ENCODE data around the gene EBLN1. TPM values are rescaled to one million over a fixed set of nuclear protein-coding genes. Genes with fewer than 3 reads are reported as not detected.
A peak's percentile ranks its signal among the peaks of the same experiment; 100 is the strongest.
"Not testable (repeated sequence)": the region's sequence is repeated elsewhere in the genome, so short reads cannot be mapped to it uniquely, and the experiment has no call there.

Gene EBLN1
- total RNA-seq, 1 experiment from 2014 or later: not detected

GRCh38 chr10:22218448-22218847 lies 633 bp upstream of the EBLN1 start:
- Mint-ChIP-seq H3K4me1 (no peaks in the 10 kb centered on the region), H3K9me3 (0 out of 2 replicates have a peak, but pooled peaks cover 3% of the 10 kb centered on the region), H3K27me3 (ENCODE audit: low read depth) (no peaks in the 10 kb centered on the region), H3K27ac (no peak overlapping the region), H3K4me3 (no peak overlapping the region), H3K36me3 (no peaks in the 10 kb centered on the region)
- ATAC-seq: peak; percentile 91
- TF ChIP-seq IRF2 (CRISPR knock-in tag; IDR thresholded peaks at IDR 0.05; ENCODE audit: borderline replicate concordance, low read depth) (no peak), AFF4 (CRISPR knock-in tag; IDR thresholded peaks at IDR 0.05; ENCODE audit: borderline replicate concordance) (no peak), ETV6 (CRISPR knock-in tag; IDR thresholded peaks at IDR 0.05) (no peak), IRF1 (CRISPR knock-in tag; IDR thresholded peaks at IDR 0.05) (no peak), JAZF1 (CRISPR knock-in tag; IDR thresholded peaks at IDR 0.05) (no peak), ESRRA (CRISPR knock-in tag; IDR thresholded peaks at IDR 0.05; ENCODE audit: borderline replicate concordance) (no peak)
- ChIA-PET CTCF (interaction anchor here (0.8 to 1.2 kb wide), 3 partner anchors 9 to 221 kb away, joined by 3 to 6 read pairs (median 3); no protein-coding TSS in a partner anchor), POLR2A (no interaction called here)
- DNase-seq (ENCODE audit: low spot score): peak; percentile 35

DNA sequence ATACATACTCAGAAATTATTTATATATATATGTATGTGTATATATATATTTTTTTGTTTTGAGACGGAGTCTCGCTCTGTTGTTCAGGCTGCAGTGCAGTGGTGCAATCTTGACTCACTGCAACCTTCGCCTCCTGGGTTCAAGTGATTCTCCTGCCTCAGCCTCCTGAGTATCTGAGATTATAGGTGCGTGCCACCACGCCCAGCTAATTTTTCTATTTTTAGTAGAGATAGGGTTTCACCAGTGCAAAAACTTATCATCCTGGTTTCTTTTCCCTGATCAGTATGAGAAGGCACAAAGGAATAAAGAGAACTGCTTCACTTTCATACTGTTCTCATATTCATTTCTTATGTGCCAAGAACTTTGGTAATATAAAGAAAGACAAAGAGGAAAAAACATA lies 731 bp downstream of the EBLN1 start:
- H3K27me3 Mint-ChIP-seq (ENCODE audit: low read depth); CTCF ChIA-PET; H3K4me3 Mint-ChIP-seq; H3K9me3 Mint-ChIP-seq; DNase-seq (ENCODE audit: low spot score); H3K36me3 Mint-ChIP-seq; H3K27ac Mint-ChIP-seq; POLR2A ChIA-PET; ATAC-seq; H3K4me1 Mint-ChIP-seq: not testable (repeated sequence)

DNA sequence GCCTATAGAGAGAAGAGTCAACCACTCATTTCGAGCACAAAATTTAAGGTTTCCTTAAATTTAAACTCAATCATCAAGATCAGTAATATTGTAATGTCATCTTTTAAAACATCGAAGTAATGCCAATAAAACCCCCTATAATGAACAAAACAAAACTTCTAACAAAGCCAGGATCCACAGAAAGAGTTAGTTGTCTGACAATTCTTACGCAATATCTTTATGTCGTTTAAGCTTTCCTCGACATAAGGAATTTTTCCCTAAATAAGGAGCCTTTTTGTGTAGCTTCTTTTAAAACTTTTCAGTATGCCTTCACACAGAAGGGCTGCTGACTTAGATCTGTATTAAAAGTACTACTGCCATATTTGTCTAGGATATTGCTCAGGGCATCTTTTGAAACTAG lies 7.5 kb downstream of the EBLN1 start:
- DNase-seq (ENCODE audit: low spot score) (no peak), ATAC-seq (no peak)
- POLR2A ChIA-PET: no interaction called here
- CTCF ChIA-PET: no interaction called here
- no peak overlapping the region for H3K27ac Mint-ChIP-seq
- no peak overlapping the region for H3K4me3 Mint-ChIP-seq
- H3K9me3 Mint-ChIP-seq: no peaks in the 10 kb centered on the region
- TF ChIP-seq NFE2L1 (CRISPR knock-in tag; IDR thresholded peaks at IDR 0.05): no peak
- TF ChIP-seq, protein P1, sequence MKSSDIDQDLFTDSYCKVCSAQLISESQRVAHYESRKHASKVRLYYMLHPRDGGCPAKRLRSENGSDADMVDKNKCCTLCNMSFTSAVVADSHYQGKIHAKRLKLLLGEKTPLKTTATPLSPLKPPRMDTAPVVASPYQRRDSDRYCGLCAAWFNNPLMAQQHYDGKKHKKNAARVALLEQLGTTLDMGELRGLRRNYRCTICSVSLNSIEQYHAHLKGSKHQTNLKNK (CRISPR knock-in tag; IDR thresholded peaks at IDR 0.05): no peak
- TF ChIP-seq ZNF263 (CRISPR knock-in tag; IDR thresholded peaks at IDR 0.05; ENCODE audit: low read depth): no peak
- no peak for TF ChIP-seq MXD4 (CRISPR knock-in tag; IDR thresholded peaks at IDR 0.05; ENCODE audit: borderline replicate concordance)
- TF ChIP-seq, protein P2, sequence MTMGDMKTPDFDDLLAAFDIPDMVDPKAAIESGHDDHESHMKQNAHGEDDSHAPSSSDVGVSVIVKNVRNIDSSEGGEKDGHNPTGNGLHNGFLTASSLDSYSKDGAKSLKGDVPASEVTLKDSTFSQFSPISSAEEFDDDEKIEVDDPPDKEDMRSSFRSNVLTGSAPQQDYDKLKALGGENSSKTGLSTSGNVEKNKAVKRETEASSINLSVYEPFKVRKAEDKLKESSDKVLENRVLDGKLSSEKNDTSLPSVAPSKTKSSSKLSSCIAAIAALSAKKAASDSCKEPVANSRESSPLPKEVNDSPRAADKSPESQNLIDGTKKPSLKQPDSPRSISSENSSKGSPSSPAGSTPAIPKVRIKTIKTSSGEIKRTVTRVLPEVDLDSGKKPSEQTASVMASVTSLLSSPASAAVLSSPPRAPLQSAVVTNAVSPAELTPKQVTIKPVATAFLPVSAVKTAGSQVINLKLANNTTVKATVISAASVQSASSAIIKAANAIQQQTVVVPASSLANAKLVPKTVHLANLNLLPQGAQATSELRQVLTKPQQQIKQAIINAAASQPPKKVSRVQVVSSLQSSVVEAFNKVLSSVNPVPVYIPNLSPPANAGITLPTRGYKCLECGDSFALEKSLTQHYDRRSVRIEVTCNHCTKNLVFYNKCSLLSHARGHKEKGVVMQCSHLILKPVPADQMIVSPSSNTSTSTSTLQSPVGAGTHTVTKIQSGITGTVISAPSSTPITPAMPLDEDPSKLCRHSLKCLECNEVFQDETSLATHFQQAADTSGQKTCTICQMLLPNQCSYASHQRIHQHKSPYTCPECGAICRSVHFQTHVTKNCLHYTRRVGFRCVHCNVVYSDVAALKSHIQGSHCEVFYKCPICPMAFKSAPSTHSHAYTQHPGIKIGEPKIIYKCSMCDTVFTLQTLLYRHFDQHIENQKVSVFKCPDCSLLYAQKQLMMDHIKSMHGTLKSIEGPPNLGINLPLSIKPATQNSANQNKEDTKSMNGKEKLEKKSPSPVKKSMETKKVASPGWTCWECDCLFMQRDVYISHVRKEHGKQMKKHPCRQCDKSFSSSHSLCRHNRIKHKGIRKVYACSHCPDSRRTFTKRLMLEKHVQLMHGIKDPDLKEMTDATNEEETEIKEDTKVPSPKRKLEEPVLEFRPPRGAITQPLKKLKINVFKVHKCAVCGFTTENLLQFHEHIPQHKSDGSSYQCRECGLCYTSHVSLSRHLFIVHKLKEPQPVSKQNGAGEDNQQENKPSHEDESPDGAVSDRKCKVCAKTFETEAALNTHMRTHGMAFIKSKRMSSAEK (CRISPR knock-in tag; IDR thresholded peaks at IDR 0.05; ENCODE audit: borderline replicate concordance): no peak
- TF ChIP-seq PREB (CRISPR knock-in tag; IDR thresholded peaks at IDR 0.05; ENCODE audit: borderline replicate concordance): no peak
- TF ChIP-seq CREB1 (CRISPR knock-in tag; IDR thresholded peaks at IDR 0.05): no peak
- no peak for TF ChIP-seq ZNF423 (CRISPR knock-in tag; IDR thresholded peaks at IDR 0.05)
- no peak for TF ChIP-seq STAT6 (CRISPR knock-in tag; conservative IDR thresholded peaks at IDR 0.05; ENCODE audit: low read depth)
- no peak for TF ChIP-seq TCF7 (CRISPR knock-in tag; IDR thresholded peaks at IDR 0.05; ENCODE audit: low read depth)
- H3K27me3 Mint-ChIP-seq (ENCODE audit: low read depth): no peaks in the 10 kb centered on the region
- H3K36me3 Mint-ChIP-seq: no peaks in the 10 kb centered on the region
- H3K4me1 Mint-ChIP-seq: peaks cover 20% of the 10 kb centered on the region
